Measurements from ENCODE around the gene PRDM13.

DNA sequence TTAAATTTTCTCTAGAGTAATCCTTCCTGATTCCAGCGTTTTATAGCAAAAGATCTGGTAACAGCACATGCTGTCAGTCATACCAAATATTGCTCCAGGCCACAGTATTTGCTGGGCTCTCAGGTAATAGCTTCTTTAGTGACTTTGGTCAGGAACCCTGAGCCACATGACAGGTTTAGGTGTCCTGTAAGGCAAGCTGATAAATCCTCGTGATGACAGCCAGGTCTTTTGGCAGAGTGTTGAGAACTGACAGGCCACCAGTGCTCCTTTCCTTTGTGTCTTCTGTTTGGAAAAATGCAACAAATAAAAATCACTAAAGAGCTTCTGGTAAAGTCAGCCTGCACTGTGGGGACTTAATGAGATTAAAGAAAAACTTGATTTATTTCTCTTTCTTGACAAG lies 34.6 kb downstream of the PRDM13 start:
- TF ChIP-seq, protein P1, sequence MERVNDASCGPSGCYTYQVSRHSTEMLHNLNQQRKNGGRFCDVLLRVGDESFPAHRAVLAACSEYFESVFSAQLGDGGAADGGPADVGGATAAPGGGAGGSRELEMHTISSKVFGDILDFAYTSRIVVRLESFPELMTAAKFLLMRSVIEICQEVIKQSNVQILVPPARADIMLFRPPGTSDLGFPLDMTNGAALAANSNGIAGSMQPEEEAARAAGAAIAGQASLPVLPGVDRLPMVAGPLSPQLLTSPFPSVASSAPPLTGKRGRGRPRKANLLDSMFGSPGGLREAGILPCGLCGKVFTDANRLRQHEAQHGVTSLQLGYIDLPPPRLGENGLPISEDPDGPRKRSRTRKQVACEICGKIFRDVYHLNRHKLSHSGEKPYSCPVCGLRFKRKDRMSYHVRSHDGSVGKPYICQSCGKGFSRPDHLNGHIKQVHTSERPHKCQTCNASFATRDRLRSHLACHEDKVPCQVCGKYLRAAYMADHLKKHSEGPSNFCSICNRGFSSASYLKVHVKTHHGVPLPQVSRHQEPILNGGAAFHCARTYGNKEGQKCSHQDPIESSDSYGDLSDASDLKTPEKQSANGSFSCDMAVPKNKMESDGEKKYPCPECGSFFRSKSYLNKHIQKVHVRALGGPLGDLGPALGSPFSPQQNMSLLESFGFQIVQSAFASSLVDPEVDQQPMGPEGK (CRISPR knock-in tag; IDR thresholded peaks at IDR 0.05; ENCODE audit: borderline replicate concordance), result no peak
- TF ChIP-seq PPARA (CRISPR knock-in tag; IDR thresholded peaks at IDR 0.05; ENCODE audit: borderline replicate concordance) (no peak), TCF4 (CRISPR knock-in tag; IDR thresholded peaks at IDR 0.05; ENCODE audit: borderline replicate concordance) (no peak)

All from SK-N-SH treated with all-trans-retinoic acid at 6 μM for 48 hours (cell line).